Gastroesophageal sphincter (tissue), 4 donors: ENCODE data around the gene ZNF878. TPM values are rescaled to one million over a fixed set of nuclear protein-coding genes. Genes with fewer than 3 reads are reported as not detected.
"Not testable (repeated sequence)": the region's sequence is repeated elsewhere in the genome, so short reads cannot be mapped to it uniquely, and the experiment has no call there.

Experiments
- ATAC-seq: fragments of 150-250 bp; one replicate; pipeline ENCODE4 v1.9.1; 2016; ENCODE audit warnings: mild to moderate bottlenecking, moderate library complexity
- H3K27ac ChIP-seq, 4 donors: fragments of 200-600 bp; sonication (generic) in 3 of 4; 1 replicate in 3 of 4; 2 replicates in 1 of 4; pipeline ENCODE4 v1.5.1; 2016 to 2019
- H3K27me3 ChIP-seq: fragments of 200-600 bp; sonication (generic); one replicate; pipeline ENCODE4 v1.5.1; 2019
- H3K36me3 ChIP-seq, 2 donors: fragments of 200-600 bp; sonication (generic); one replicate each; pipeline ENCODE4 v1.5.1; 2019; ENCODE audit warnings: control low read depth in 1 of 2
- H3K4me1 ChIP-seq, 3 donors: fragments of 200-600 bp; sonication (generic); 1 replicate in 2 of 3; 2 replicates in 1 of 3; pipeline ENCODE4 v1.5.1; 2016 to 2019; ENCODE audit warnings: control low read depth in 2 of 3
- H3K4me3 ChIP-seq, 2 donors: fragments of 200-600 bp; sonication (generic); one replicate each; pipeline ENCODE4 v1.5.1; 2019; ENCODE audit warnings: mild to moderate bottlenecking in 1 of 2, moderate library complexity in 1 of 2
- H3K9me3 ChIP-seq, 3 donors: fragments of 200-600 bp; sonication (generic); one replicate each; pipeline ENCODE4 v1.5.1; 2017 to 2019; ENCODE audit warnings: control low read depth in 2 of 3
- CTCF ChIP-seq, 4 experiments: fragments of 200-600 bp in 2 of 4; fragments of 450-650 bp in 2 of 4; sonication (generic) in 1 of 4; IDR thresholded peaks; one replicate each; pipeline ENCODE4 v1.5.1; 2017 to 2019; ENCODE audit warnings: antibody characterized with exemption in 4 of 4, mild to moderate bottlenecking in 2 of 4, moderate library complexity in 2 of 4
- EP300 ChIP-seq: sonication (generic); formaldehyde crosslinking; IDR thresholded peaks from one replicate; pipeline ENCODE4 v1.6.1; 2017; ENCODE audit warnings: antibody characterized with exemption, mild to moderate bottlenecking
- POLR2A ChIP-seq, 2 donors: fragments of 450-650 bp; IDR thresholded peaks; one replicate each; pipeline ENCODE4 v1.6.1; 2017; ENCODE audit warnings: antibody characterized with exemption in 2 of 2, mild to moderate bottlenecking in 2 of 2, moderate library complexity in 1 of 2
- POLR2AphosphoS5 ChIP-seq: sonication (generic); formaldehyde crosslinking; IDR thresholded peaks from one replicate; pipeline ENCODE4 v1.6.1; 2017; ENCODE audit warnings: antibody characterized with exemption
- WGBS, 2 donors: methylation state at CpG; one replicate each; pipeline ENCODE4 v1.1.5; 2018; ENCODE audit warnings: low coverage in 1 of 2; 5-methylcytosine and 5-hydroxymethylcytosine counted together
- total RNA-seq, 4 donors: library from RNA; depleted of rRNA; stranded (reverse); fragments of >200 nt; gene quantifications; one replicate each; pipeline ENCODE4 v1.1.0, GENCODE V29; 2016

ZNF878 gene
- total RNA-seq, 4 donors from 2014 or later, result 0.27 TPM; not detected in 3

GRCh38 chr19:12092956-12093355 lies 40.2 kb upstream of the ZNF878 start:
- peaks cover 0 to 30% (median 0%) of the 10 kb centered on the region in 3 donors for H3K4me1 ChIP-seq
- no peaks in the 10 kb centered on the region for H3K27me3 ChIP-seq
- H3K36me3 ChIP-seq, result peaks cover 0 to 8% of the 10 kb centered on the region in 2 donors
- no peaks in the 10 kb centered on the region for H3K9me3 ChIP-seq
- peak overlapping the region in 2 of 4 donors; percentile 86 to 88 for H3K27ac ChIP-seq
- H3K4me3 ChIP-seq, result peak overlapping the region; percentile 53 to 77
- TF ChIP-seq POLR2AphosphoS5 (no peak), EP300 (no peak), CTCF (IDR thresholded peaks at IDR 0.05) (no peak), POLR2A (IDR thresholded peaks at IDR 0.05) (no peak)
- no peak for ATAC-seq
- WGBS, 2 donors, result 22 to 23% methylated on average over 2 to 9 of the region's 10 CpGs

DNA sequence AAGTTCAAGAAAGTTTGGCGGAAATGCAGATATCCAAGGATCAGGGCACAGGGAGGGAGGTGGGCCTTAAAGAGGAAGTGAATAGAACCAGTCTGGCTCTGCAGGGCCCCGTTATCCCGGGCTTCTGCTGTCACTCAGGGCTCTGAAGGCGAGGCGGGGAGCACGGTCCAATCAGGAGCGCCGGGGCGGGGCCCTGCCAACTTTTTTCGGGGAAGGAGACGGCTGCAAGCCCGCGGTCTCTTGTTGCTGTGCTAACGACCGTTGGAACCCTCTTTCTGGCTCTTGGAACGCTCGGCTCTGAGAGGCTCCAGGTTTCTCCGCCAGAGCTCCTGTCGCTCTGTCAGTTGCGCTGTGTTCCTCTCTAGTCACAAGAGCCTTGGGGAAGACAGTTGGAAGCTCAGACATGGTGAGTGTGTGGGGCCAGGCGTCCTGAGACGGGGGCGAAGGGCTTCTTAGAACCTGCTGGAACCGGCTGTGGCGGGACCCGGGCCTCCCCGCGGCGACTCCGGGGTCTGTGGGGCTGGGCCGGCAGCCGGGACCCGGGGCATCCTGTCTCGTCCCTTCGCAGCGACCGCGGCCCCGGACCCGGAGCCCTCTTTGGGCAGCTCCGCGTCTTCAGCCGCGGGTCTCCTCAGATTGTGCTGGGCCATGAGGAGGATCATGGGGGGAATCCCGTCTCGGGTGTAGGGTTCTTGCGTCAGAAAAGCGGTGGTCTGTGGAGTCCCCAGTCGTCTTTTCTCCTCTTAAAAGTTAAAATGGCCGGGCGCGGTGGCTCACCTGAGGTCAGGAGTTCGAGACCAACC lies 39.5 kb upstream of the ZNF878 start:
- Histone ChIP-seq H3K27me3 (no peaks in the 10 kb centered on the region), H3K27ac (peak overlapping the region; percentile 9 to 88 (median 83)), H3K4me1 (peaks cover 0 to 30% (median 0%) of the 10 kb centered on the region in 3 donors), H3K9me3 (no peaks in the 10 kb centered on the region), H3K4me3 (peak overlapping the region; percentile 53 to 77), H3K36me3 (peaks cover 0 to 5% of the 10 kb centered on the region in 2 donors)
- ATAC-seq, result peak; percentile 90
- 0 to 1% methylated on average over 4 to 9 of the region's 53 CpGs for WGBS, 2 donors
- TF ChIP-seq POLR2A (IDR thresholded peaks at IDR 0.05) (no peak), POLR2AphosphoS5 (no peak), EP300 (no peak), CTCF (IDR thresholded peaks at IDR 0.05) (no peak)

DNA sequence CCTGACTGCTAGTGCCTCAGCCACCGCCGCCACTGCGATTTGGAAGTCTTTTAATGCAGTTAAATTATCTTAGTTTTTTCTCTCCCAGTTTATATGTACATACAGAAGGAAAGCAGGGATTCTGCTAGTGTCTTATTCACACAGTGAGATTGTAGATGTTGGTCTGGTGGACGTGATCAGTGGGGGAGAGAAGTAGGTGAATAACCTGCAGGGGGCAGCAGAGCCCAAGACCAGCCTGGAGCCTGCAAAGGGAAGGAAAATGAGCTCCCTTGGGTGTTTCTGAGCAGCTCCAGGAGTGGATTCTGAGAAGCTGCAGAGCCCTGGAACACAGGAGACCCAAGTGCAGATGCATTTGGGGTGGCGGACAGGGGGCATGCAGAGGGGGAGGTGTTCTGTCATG lies 38.0 kb upstream of the ZNF878 start:
- 33 to 58% methylated on average over 3 to 4 of the region's 5 CpGs for whole genome bisulfite sequencing, 2 donors
- Histone ChIP-seq H3K9me3 (no peaks in the 10 kb centered on the region), H3K4me3 (no peak overlapping the region), H3K4me1 (peaks cover 0 to 30% (median 0%) of the 10 kb centered on the region in 3 donors), H3K27me3 (no peaks in the 10 kb centered on the region), H3K36me3 (peaks cover 0 to 5% of the 10 kb centered on the region in 2 donors), H3K27ac (peak overlapping the region in 3 of 4 donors; percentile 80 to 88 (median 86))
- peak; percentile 62 for ATAC-seq
- TF ChIP-seq POLR2AphosphoS5, result no peak
- peak in 3 of 4 experiments; percentile 48 to 80 (median 59) for TF ChIP-seq CTCF (IDR thresholded peaks at IDR 0.05)

- H3K27ac ChIP-seq, result no peak overlapping the region
- no peaks in the 10 kb centered on the region for H3K4me1 ChIP-seq
- ATAC-seq, result no peak
- H3K27me3 ChIP-seq, result no peaks in the 10 kb centered on the region
- TF ChIP-seq CTCF (IDR thresholded peaks at IDR 0.05) (no peak), POLR2A (IDR thresholded peaks at IDR 0.05) (no peak), POLR2AphosphoS5 (no peak), EP300 (no peak)
- no peak overlapping the region for H3K4me3 ChIP-seq
- 88 to 93% methylated on average over 2 to 4 of the region's 5 CpGs for WGBS, 2 donors
- H3K9me3 ChIP-seq, result peaks cover 0 to 36% (median 0%) of the 10 kb centered on the region in 3 donors
- peaks cover 0 to 22% of the 10 kb centered on the region in 2 donors for H3K36me3 ChIP-seq
Observed at GRCh38 chr19:12085074-12085818, 32.5 kb upstream of the ZNF878 start.

DNA sequence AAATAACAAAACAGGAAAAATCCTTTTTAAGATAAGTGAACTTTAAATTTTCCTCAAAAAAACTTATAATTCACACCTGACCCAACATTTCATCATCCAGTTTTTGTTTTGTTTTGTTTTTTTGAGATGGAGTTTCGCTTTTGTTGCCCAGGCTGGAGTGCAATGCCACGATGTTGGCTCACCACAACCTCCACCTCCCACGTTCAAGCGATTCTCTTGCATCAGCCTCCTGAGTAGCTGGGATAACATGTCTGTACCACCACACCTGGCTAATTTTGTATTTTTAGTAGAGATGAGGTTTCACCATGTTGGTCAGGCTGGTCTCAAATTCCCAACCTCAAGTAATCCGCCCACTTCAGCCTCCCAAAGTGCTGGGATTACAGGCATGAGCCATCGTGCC lies 30.6 kb upstream of the ZNF878 start:
- not testable (repeated sequence) for ATAC-seq
- 86 to 98% methylated on average over 1 to 6 of the region's 6 CpGs for WGBS, 2 donors

More for the DNA sequence above, 30.6 kb upstream of the ZNF878 start:
- Histone ChIP-seq H3K36me3 (peaks cover 0 to 40% of the 10 kb centered on the region in 2 donors), H3K9me3 (peaks cover under 1 to 55% (median 5%) of the 10 kb centered on the region in 3 donors)
- not testable (repeated sequence) for H3K27me3 ChIP-seq, H3K4me3 ChIP-seq, H3K27ac ChIP-seq, H3K4me1 ChIP-seq
